GM13977 (cell line): Measurements from ENCODE around the gene HPS1.

ENCODE experiments used
- DNase-seq: peaks from one replicate; pipeline ENCODE4 v3.0.0; 2012; ENCODE audit warnings: low spot score
- CTCF ChIP-seq: IDR thresholded peaks from 2 replicates; pipeline ENCODE4 v1.5.1; 2012; ENCODE audit warnings: mild to moderate bottlenecking, control low read depth; ENCODE audit not compliant: insufficient read depth; ENCODE audit errors: extremely low read depth, missing control alignments
- in situ Hi-C: fragments of 300-500 bp; cut with MboI; formaldehyde crosslinking; loops from one replicate; pipeline ENCODE4 v1.12.0; 2022; ENCODE audit warnings: low sequenced_read_pairs, low pct_unique_long_range_greater_than_20kb, mixed read lengths, inconsistent platforms; ENCODE audit not compliant: unreplicated experiment

The HPS1 gene

GRCh38 chr10:98457721-98458120, 11.0 kb upstream of the HPS1 start:
- in situ Hi-C loops, result no loop called here
- DNase-seq, result no peak
- no peak for TF ChIP-seq CTCF

- in situ Hi-C loops, result no loop called here
- no peak for DNase-seq
- TF ChIP-seq CTCF, result no peak
These were observed 10.1 kb upstream of the HPS1 start for GRCh38 chr10:98456686-98457482.

GRCh38 chr10:98456043-98456570, 9.4 kb upstream of the HPS1 start:
- no peak for TF ChIP-seq CTCF
- no peak for DNase-seq
- in situ Hi-C loops, result no loop called here

- DNase-seq, result no peak
- no peak for TF ChIP-seq CTCF
- in situ Hi-C loops, result no loop called here
These were observed 7.0 kb upstream of the HPS1 start for GRCh38 chr10:98453729-98454128.

- TF ChIP-seq CTCF, result no peak
- in situ Hi-C loops, result no loop called here
These were observed 3.9 kb upstream of the HPS1 start for GRCh38 chr10:98450618-98451017.

GRCh38 chr10:98449287-98449686, 2.6 kb upstream of the HPS1 start:
- no peak for DNase-seq
- in situ Hi-C loops, result no loop called here
- no peak for TF ChIP-seq CTCF

More at GRCh38 chr10:98450618-98451017, 3.9 kb upstream of the HPS1 start:
- no peak for DNase-seq
